ENCODE results near the gene KCNV2. TPM values are rescaled to one million over a fixed set of nuclear protein-coding genes. Genes with fewer than 3 reads are reported as not detected.

The KCNV2 gene
- total and polyA plus RNA-seq, 4 donors = 0.10 TPM; not detected in 3

- no peak for TF ChIP-seq JUND (IDR thresholded peaks at IDR 0.05)
- no peak for TF ChIP-seq HNF4G (IDR thresholded peaks at IDR 0.05)
- no peak for TF ChIP-seq FOXA1 (IDR thresholded peaks at IDR 0.05)
- no peak for TF ChIP-seq NR2F2 (IDR thresholded peaks at IDR 0.05)
- TF ChIP-seq, protein P1, sequence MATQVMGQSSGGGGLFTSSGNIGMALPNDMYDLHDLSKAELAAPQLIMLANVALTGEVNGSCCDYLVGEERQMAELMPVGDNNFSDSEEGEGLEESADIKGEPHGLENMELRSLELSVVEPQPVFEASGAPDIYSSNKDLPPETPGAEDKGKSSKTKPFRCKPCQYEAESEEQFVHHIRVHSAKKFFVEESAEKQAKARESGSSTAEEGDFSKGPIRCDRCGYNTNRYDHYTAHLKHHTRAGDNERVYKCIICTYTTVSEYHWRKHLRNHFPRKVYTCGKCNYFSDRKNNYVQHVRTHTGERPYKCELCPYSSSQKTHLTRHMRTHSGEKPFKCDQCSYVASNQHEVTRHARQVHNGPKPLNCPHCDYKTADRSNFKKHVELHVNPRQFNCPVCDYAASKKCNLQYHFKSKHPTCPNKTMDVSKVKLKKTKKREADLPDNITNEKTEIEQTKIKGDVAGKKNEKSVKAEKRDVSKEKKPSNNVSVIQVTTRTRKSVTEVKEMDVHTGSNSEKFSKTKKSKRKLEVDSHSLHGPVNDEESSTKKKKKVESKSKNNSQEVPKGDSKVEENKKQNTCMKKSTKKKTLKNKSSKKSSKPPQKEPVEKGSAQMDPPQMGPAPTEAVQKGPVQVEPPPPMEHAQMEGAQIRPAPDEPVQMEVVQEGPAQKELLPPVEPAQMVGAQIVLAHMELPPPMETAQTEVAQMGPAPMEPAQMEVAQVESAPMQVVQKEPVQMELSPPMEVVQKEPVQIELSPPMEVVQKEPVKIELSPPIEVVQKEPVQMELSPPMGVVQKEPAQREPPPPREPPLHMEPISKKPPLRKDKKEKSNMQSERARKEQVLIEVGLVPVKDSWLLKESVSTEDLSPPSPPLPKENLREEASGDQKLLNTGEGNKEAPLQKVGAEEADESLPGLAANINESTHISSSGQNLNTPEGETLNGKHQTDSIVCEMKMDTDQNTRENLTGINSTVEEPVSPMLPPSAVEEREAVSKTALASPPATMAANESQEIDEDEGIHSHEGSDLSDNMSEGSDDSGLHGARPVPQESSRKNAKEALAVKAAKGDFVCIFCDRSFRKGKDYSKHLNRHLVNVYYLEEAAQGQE (IDR thresholded peaks at IDR 0.05) = no peak
- TF ChIP-seq, protein P2, sequence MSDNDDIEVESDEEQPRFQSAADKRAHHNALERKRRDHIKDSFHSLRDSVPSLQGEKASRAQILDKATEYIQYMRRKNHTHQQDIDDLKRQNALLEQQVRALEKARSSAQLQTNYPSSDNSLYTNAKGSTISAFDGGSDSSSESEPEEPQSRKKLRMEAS (IDR thresholded peaks at IDR 0.05) = no peak
- TF ChIP-seq YY1 (IDR thresholded peaks at IDR 0.05) = no peak
- TF ChIP-seq FOXA2 (IDR thresholded peaks at IDR 0.05) = no peak
- TF ChIP-seq, protein P3, sequence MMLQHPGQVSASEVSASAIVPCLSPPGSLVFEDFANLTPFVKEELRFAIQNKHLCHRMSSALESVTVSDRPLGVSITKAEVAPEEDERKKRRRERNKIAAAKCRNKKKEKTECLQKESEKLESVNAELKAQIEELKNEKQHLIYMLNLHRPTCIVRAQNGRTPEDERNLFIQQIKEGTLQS (IDR thresholded peaks at IDR 0.05) = no peak
- no peak for TF ChIP-seq RAD21 (IDR thresholded peaks at IDR 0.05)
- no peak overlapping the region for H3K9ac ChIP-seq (ENCODE audit: low read depth in 1 of 2, low read length in 2 of 2)
- no peaks in the 10 kb centered on the region for H3K9me3 ChIP-seq (ENCODE audit: control insufficient read depth in 4 of 4, low read length in 3 of 4)
- DNase-seq (ENCODE audit: low spot score) = no peak
- no peak overlapping the region for H3K4me3 ChIP-seq (ENCODE audit: low read depth in 1 of 3, low read length in 3 of 3)
- WGBS = 57% methylated on average over 2 of the region's 2 CpGs
- no peak overlapping the region for H3K27ac ChIP-seq (ENCODE audit: low read depth in 1 of 2, low read length in 2 of 2)
- H3K36me3 ChIP-seq (ENCODE audit: control insufficient read depth in 4 of 4, insufficient read depth in 3 of 4, low read depth in 1 of 4, low read length in 3 of 4) = no peaks in the 10 kb centered on the region
- no peaks in the 10 kb centered on the region for H3K27me3 ChIP-seq (ENCODE audit: control insufficient read depth in 4 of 4, insufficient read depth in 4 of 4, low read length in 3 of 4)
- H3K4me1 ChIP-seq (ENCODE audit: control insufficient read depth in 4 of 4, insufficient read depth in 4 of 4, low read length in 3 of 4) = no peaks in the 10 kb centered on the region
Observed at GRCh38 chr9:2691626-2692025, 25.7 kb upstream of the KCNV2 start.

DNA sequence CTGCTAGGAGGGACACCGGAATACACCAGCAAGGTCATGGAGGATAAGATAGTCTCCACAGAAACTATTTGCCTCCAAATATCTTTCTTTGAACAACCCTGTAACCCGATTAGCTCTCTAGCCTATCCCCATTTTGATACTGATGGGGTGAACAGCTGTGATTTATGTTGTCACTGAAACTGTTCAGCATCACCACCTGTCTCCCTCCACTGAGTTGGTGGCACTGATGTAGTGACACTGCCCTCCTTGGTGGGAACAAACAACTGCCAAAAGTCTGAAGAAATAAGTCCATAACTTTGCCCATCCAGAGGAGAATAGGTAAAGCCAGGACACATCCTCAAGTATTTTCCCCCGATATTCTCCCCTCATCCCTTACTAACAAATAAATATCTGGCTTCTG, 24.3 kb upstream of the KCNV2 start:
- Histone ChIP-seq H3K4me1 (ENCODE audit: control insufficient read depth in 4 of 4, insufficient read depth in 4 of 4, low read length in 3 of 4) (no peaks in the 10 kb centered on the region), H3K9ac (ENCODE audit: low read depth in 1 of 2, low read length in 2 of 2) (no peak overlapping the region), H3K4me3 (ENCODE audit: low read depth in 1 of 3, low read length in 3 of 3) (no peak overlapping the region), H3K36me3 (ENCODE audit: control insufficient read depth in 4 of 4, insufficient read depth in 3 of 4, low read depth in 1 of 4, low read length in 3 of 4) (no peaks in the 10 kb centered on the region), H3K27ac (ENCODE audit: low read depth in 1 of 2, low read length in 2 of 2) (no peak overlapping the region), H3K9me3 (ENCODE audit: control insufficient read depth in 4 of 4, low read length in 3 of 4) (no peaks in the 10 kb centered on the region), H3K27me3 (ENCODE audit: control insufficient read depth in 4 of 4, insufficient read depth in 4 of 4, low read length in 3 of 4) (no peaks in the 10 kb centered on the region)
- no peak for TF ChIP-seq FOXA2 (IDR thresholded peaks at IDR 0.05)
- TF ChIP-seq, protein P1 (IDR thresholded peaks at IDR 0.05) = no peak
- no peak for TF ChIP-seq HNF4G (IDR thresholded peaks at IDR 0.05)
- no peak for TF ChIP-seq RAD21 (IDR thresholded peaks at IDR 0.05)
- no peak for TF ChIP-seq TAF1 (conservative IDR thresholded peaks at IDR 0.05)
- TF ChIP-seq RXRA (IDR thresholded peaks at IDR 0.05) = no peak
- TF ChIP-seq FOXA1 (IDR thresholded peaks at IDR 0.05) = no peak
- TF ChIP-seq YY1 (IDR thresholded peaks at IDR 0.05) = no peak
- no peak for TF ChIP-seq JUND (IDR thresholded peaks at IDR 0.05)
- TF ChIP-seq, protein P2 (IDR thresholded peaks at IDR 0.05) = no peak
- TF ChIP-seq, protein P3 (IDR thresholded peaks at IDR 0.05) = no peak
- no peak for TF ChIP-seq EGR1 (IDR thresholded peaks at IDR 0.05; ENCODE audit: low read depth in 2 of 2)
- 95% methylated on average over 3 of the region's 3 CpGs for WGBS
- DNase-seq (ENCODE audit: low spot score) = no peak

All from liver (tissue), 9 donors.